Testis (tissue), 2 donors: ENCODE results near the gene CTBP1.

Experiments used
- POLR2A ChIP-seq: fragments of 450-650 bp; IDR thresholded peaks from one replicate; pipeline ENCODE4 v1.6.1; 2017; ENCODE audit warnings: antibody characterized with exemption, mild to moderate bottlenecking, moderate library complexity
- TF ChIP-seq, protein P1 (sequence below), 3 experiments: fragments of 450-650 bp in 2 of 3; fragments of 200-600 bp in 1 of 3; sonication (generic) in 1 of 3; IDR thresholded peaks; one replicate each; pipeline ENCODE4 v1.5.1; 2016 to 2019; ENCODE audit warnings: antibody characterized with exemption in 3 of 3, mild to moderate bottlenecking in 2 of 3, moderate library complexity in 1 of 3

DNA sequence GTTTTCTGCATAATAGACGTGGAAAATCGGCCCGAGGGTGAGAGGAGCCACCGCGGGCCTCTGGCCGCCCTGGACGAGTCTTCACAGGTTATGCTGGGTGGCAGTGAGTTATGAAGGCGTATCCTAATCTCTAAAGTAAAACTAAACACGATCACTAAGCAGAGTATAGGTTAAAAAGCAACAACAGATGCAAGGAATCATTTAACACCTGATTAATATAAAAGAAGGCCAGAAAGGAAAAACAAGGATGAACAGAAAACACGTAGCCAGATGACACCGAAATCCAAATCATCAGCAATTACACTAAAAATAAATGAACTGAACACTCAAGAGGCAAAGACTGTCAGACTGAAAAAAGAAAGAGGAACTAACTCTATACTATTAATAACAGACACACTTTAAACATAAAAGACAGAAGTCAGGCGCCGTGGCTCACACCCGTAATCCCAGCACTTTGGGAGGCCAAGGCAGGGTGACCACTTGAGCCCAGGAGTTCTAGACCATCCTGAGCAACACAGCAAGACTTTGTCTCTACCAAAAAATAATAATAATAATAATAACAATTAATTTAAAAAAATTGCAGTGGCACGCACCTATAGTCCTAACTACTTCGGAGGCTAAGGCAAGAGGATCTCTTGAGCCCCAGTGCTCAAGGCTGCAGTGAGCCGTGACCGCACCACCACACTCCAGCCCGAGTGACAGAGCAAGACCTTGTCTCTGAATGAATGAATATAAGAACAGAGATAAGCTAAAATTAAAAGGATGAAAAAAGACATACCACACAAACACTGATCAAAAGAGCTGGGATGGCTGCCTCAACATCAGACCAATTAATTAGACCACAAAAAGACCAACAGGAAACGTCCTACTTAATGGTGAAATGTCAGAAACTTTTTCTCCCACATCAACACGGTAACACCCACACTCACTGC lies 30.0 kb downstream of the CTBP1 start:
- TF ChIP-seq, protein P1, sequence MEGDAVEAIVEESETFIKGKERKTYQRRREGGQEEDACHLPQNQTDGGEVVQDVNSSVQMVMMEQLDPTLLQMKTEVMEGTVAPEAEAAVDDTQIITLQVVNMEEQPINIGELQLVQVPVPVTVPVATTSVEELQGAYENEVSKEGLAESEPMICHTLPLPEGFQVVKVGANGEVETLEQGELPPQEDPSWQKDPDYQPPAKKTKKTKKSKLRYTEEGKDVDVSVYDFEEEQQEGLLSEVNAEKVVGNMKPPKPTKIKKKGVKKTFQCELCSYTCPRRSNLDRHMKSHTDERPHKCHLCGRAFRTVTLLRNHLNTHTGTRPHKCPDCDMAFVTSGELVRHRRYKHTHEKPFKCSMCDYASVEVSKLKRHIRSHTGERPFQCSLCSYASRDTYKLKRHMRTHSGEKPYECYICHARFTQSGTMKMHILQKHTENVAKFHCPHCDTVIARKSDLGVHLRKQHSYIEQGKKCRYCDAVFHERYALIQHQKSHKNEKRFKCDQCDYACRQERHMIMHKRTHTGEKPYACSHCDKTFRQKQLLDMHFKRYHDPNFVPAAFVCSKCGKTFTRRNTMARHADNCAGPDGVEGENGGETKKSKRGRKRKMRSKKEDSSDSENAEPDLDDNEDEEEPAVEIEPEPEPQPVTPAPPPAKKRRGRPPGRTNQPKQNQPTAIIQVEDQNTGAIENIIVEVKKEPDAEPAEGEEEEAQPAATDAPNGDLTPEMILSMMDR (IDR thresholded peaks at IDR 0.05): no peak
- TF ChIP-seq POLR2A: no peak
